Mesothelial cell of epicardium (in vitro differentiated cells): ENCODE results near the gene NXNL2. TPM values are rescaled to one million over a fixed set of nuclear protein-coding genes. Genes with fewer than 3 reads are reported as not detected.

Experiments
- DNase-seq, 2 experiments: peaks; one replicate each; pipeline ENCODE4 v3.0.0; 2021; ENCODE audit warnings: low spot score in 2 of 2; ENCODE audit not compliant: unreplicated experiment in 2 of 2
- H3K27ac Mint-ChIP-seq: 2 replicates; pipeline ENCODE4 v1.8.0; 2021; ENCODE audit warnings: mixed read lengths
- H3K27me3 Mint-ChIP-seq: 2 replicates; pipeline ENCODE4 v1.8.0; 2021; ENCODE audit warnings: low read depth, mixed read lengths
- H3K36me3 Mint-ChIP-seq: 2 replicates; pipeline ENCODE4 v1.8.0; 2021; ENCODE audit warnings: mixed read lengths
- H3K4me1 Mint-ChIP-seq: 2 replicates; pipeline ENCODE4 v1.8.0; 2021; ENCODE audit warnings: mixed read lengths
- H3K4me3 Mint-ChIP-seq: 2 replicates; pipeline ENCODE4 v1.8.0; 2021; ENCODE audit warnings: mild to moderate bottlenecking, moderate library complexity, mixed read lengths
- H3K9me3 Mint-ChIP-seq: 2 replicates; pipeline ENCODE4 v1.8.0; 2021; ENCODE audit warnings: mixed read lengths
- total RNA-seq: library from RNA; stranded (reverse); gene quantifications from 3 replicates; pipeline ENCODE4 v1.2.1, GENCODE V29; 2021
- TF ChIP-seq, protein P1 (sequence below): fragments of 200-600 bp; sonication (generic); IDR thresholded peaks from one replicate; pipeline ENCODE4 v1.5.0; 2021; ENCODE audit warnings: antibody characterized with exemption; ENCODE audit not compliant: unreplicated experiment

The NXNL2 gene
- total RNA-seq, 1 donor from 2014 or later, result 2.2 TPM

DNA sequence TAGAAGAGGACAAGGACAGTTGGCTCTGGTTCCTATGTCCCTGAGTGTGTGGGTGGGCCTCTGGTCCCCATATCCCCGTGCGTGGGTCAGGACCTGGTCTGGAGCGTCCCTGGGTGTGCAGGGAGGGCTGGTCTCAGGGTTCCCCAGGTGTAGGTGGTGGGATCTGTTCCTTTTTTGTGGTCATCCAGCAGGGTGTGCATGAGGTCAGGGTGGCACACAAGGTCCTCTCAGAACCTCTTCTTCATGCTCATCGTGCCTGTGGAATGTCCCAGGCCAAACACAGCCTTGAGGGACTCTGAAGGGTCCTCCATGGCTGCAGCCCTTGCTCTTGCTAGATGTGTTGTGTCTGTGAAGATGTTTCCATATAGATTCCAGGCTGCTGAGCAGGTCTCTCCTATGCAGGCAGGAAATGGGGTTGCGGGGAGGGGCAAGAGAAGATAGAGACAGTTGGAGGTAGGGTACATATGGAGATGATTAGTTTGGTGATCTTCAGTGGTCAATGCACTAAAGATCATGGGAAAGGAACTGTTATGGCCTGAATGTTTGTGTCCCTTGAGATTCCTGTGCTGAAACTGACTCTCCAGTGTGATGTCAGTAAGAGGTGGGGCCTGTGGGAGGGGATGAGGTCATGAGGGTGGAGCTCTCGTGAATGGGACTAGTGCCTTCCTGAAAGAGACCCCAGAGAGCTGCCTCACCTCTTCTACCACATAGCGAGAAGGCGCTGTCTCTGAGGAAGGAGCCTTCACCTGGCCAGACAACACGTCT is 53.1 kb downstream of the NXNL2 start:
- H3K27ac Mint-ChIP-seq, result no peak overlapping the region

DNA sequence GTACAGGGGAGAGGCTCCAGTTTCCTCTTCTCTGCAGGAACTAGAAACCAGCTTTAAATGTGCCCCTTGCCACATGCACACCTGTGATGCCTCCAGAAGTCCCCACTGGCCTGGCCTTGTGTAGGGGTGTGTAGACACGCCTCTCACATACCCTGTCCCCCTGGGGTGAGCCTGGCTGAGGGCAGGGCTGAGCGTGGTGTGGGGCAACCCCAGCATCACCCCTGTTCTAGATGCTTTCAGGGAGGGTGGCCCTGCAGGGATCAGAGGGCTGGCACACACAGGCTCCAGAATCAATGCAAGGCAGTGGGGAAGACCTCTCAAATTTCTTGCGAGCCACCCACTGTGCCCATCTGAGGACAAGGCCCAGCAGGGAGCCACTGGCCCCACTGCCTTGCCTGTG is 54.7 kb downstream of the NXNL2 start:
- Mint-ChIP-seq H3K36me3 (peaks cover 6% of the 10 kb centered on the region), H3K4me1 (peaks cover 1% of the 10 kb centered on the region), H3K27me3 (no peaks in the 10 kb centered on the region), H3K4me3 (no peak overlapping the region), H3K9me3 (peaks cover 14% of the 10 kb centered on the region), H3K27ac (no peak overlapping the region)
- no peak for DNase-seq
- TF ChIP-seq, protein P1, sequence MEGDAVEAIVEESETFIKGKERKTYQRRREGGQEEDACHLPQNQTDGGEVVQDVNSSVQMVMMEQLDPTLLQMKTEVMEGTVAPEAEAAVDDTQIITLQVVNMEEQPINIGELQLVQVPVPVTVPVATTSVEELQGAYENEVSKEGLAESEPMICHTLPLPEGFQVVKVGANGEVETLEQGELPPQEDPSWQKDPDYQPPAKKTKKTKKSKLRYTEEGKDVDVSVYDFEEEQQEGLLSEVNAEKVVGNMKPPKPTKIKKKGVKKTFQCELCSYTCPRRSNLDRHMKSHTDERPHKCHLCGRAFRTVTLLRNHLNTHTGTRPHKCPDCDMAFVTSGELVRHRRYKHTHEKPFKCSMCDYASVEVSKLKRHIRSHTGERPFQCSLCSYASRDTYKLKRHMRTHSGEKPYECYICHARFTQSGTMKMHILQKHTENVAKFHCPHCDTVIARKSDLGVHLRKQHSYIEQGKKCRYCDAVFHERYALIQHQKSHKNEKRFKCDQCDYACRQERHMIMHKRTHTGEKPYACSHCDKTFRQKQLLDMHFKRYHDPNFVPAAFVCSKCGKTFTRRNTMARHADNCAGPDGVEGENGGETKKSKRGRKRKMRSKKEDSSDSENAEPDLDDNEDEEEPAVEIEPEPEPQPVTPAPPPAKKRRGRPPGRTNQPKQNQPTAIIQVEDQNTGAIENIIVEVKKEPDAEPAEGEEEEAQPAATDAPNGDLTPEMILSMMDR, result no peak

More for the DNA sequence above, 53.1 kb downstream of the NXNL2 start:
- H3K36me3 Mint-ChIP-seq, result peaks cover 6% of the 10 kb centered on the region
- H3K4me1 Mint-ChIP-seq, result peaks cover 11% of the 10 kb centered on the region
- peaks cover 16% of the 10 kb centered on the region for H3K9me3 Mint-ChIP-seq
- H3K4me3 Mint-ChIP-seq, result no peak overlapping the region
- no peak for DNase-seq
- no peaks in the 10 kb centered on the region for H3K27me3 Mint-ChIP-seq
- TF ChIP-seq, protein P1, result no peak

DNA sequence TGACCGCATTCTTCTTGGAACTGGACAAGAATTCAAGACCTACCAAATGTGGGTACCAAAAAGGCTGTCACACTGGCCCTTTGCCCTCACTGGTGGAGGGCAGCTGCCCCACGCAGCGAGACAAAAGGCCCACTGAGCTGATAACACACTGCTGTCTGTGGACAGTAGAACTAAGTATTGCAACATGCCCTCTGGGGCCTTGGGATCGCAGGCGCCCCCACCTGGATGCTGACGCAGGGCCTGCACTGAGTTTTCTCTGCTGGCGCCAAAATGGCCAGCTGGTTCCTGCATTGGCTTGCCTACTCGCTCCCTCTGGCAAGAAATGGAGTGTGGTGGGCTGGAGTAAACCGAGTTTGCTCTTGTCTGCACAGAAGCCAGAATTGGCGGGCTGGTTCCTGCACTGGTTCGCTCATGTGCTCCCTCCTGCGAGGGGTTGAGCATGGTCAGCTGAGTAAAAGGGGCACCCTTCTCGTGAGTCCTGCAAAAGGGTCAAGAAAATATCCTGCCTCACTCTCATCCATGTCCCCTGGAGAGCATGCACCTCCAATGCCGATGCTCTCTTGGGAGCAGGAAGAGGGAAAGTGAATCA is 55.7 kb downstream of the NXNL2 start:
- Mint-ChIP-seq H3K9me3 (peaks cover 18% of the 10 kb centered on the region), H3K4me1 (peaks cover 1% of the 10 kb centered on the region), H3K27ac (no peak overlapping the region), H3K4me3 (no peak overlapping the region), H3K36me3 (peaks cover 6% of the 10 kb centered on the region), H3K27me3 (no peaks in the 10 kb centered on the region)
- TF ChIP-seq, protein P1, result no peak
- no peak for DNase-seq

GRCh38 chr9:88593537-88594185 is 58.7 kb downstream of the NXNL2 start:
- TF ChIP-seq, protein P1, result peak; percentile 80
- no peaks in the 10 kb centered on the region for H3K36me3 Mint-ChIP-seq
- H3K27ac Mint-ChIP-seq, result no peak overlapping the region
- DNase-seq, result no peak
- peaks cover 7% of the 10 kb centered on the region for H3K27me3 Mint-ChIP-seq
- peaks cover 10% of the 10 kb centered on the region for H3K9me3 Mint-ChIP-seq
- H3K4me3 Mint-ChIP-seq, result no peak overlapping the region
- H3K4me1 Mint-ChIP-seq, result no peaks in the 10 kb centered on the region

Other genes with a start within 250 kb of the NXNL2 start
- gene SPIN1, start 146.7 kb upstream of the NXNL2 start, total RNA-seq, result 181 to 194 TPM (median 187 TPM) in 3 replicates